Neuron (in vitro differentiated cells): ENCODE data around the gene FOXD4L6.
"Not testable (repeated sequence)": the region's sequence is repeated elsewhere in the genome, so short reads cannot be mapped to it uniquely, and the experiment has no call there.

Experiments used
- H2AFZ ChIP-seq: one replicate; pipeline ENCODE4 v1.6.1; 2013; ENCODE audit warnings: low read depth, mild to moderate bottlenecking, inconsistent platforms, low read length, moderate library complexity
- H3K27me3 ChIP-seq: one replicate; pipeline ENCODE4 v1.6.1; 2013; ENCODE audit warnings: low read length; ENCODE audit not compliant: insufficient read depth
- H3K36me3 ChIP-seq: one replicate; pipeline ENCODE4 v1.6.1; 2013; ENCODE audit warnings: low read length; ENCODE audit not compliant: insufficient read depth
- H3K4me1 ChIP-seq: one replicate; pipeline ENCODE4 v1.6.1; 2013; ENCODE audit warnings: low read length; ENCODE audit not compliant: insufficient read depth
- H3K4me3 ChIP-seq: 2 replicates; pipeline ENCODE4 v1.5.1; 2013; ENCODE audit warnings: mild to moderate bottlenecking, low read length, moderate library complexity
- H3K9me3 ChIP-seq: one replicate; pipeline ENCODE4 v1.6.1; 2013; ENCODE audit warnings: low read length

The FOXD4L6 gene

GRCh38 chr9:41111414-41111813, 17.1 kb downstream of the FOXD4L6 start:
- H2AFZ ChIP-seq, H3K9me3 ChIP-seq, H3K4me1 ChIP-seq, H3K27me3 ChIP-seq, H3K36me3 ChIP-seq, H3K4me3 ChIP-seq: not testable (repeated sequence)

- H2AFZ ChIP-seq, H3K36me3 ChIP-seq, H3K27me3 ChIP-seq, H3K9me3 ChIP-seq, H3K4me3 ChIP-seq, H3K4me1 ChIP-seq: not testable (repeated sequence)
Observed at GRCh38 chr9:41110913-41111312, 17.6 kb downstream of the FOXD4L6 start.

GRCh38 chr9:41109253-41109652, 19.2 kb downstream of the FOXD4L6 start:
- H3K4me1 ChIP-seq, H3K36me3 ChIP-seq, H3K27me3 ChIP-seq, H2AFZ ChIP-seq, H3K9me3 ChIP-seq, H3K4me3 ChIP-seq: not testable (repeated sequence)

- not testable (repeated sequence) for H3K27me3 ChIP-seq, H3K36me3 ChIP-seq
Observed at GRCh38 chr9:41108816-41109215, 19.7 kb downstream of the FOXD4L6 start.

GRCh38 chr9:41106472-41107116, 21.9 kb downstream of the FOXD4L6 start:
- H3K4me1 ChIP-seq, H3K36me3 ChIP-seq, H3K27me3 ChIP-seq, H3K4me3 ChIP-seq, H3K9me3 ChIP-seq, H2AFZ ChIP-seq: not testable (repeated sequence)

More at GRCh38 chr9:41108816-41109215, 19.7 kb downstream of the FOXD4L6 start:
- H3K9me3 ChIP-seq, H2AFZ ChIP-seq, H3K4me1 ChIP-seq, H3K4me3 ChIP-seq: not testable (repeated sequence)

GRCh38 chr9:41105557-41106253, 22.8 kb downstream of the FOXD4L6 start:
- H3K4me1 ChIP-seq, H3K27me3 ChIP-seq, H3K9me3 ChIP-seq: not testable (repeated sequence)

GRCh38 chr9:41104542-41104941, 23.9 kb downstream of the FOXD4L6 start:
- not testable (repeated sequence) for H3K4me3 ChIP-seq, H2AFZ ChIP-seq, H3K9me3 ChIP-seq, H3K4me1 ChIP-seq, H3K36me3 ChIP-seq, H3K27me3 ChIP-seq

More at GRCh38 chr9:41105557-41106253, 22.8 kb downstream of the FOXD4L6 start:
- H3K36me3 ChIP-seq, H3K4me3 ChIP-seq, H2AFZ ChIP-seq: not testable (repeated sequence)

DNA sequence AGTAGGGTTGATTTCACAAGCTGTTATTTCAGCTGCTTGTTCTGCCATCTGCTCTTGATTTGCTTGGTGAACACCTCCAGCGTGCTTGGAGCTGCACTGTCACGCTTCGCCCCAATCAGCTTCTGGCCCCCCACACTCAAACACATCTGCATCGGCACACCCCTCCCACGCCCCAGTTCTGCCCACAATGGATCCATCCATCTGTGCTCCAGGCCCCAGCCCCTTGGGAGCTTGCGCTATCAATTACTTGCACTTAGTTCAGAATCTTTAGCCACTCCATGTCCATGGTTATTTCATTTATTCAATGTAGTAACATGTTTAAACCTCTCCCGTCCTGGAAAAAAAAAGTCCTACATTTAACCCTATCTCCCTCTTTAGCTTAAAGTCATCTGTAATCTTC, 28.0 kb downstream of the FOXD4L6 start:
- not testable (repeated sequence) for H3K9me3 ChIP-seq, H3K36me3 ChIP-seq, H3K4me3 ChIP-seq, H3K4me1 ChIP-seq, H3K27me3 ChIP-seq, H2AFZ ChIP-seq

GRCh38 chr9:41098759-41099158, 29.7 kb downstream of the FOXD4L6 start:
- not testable (repeated sequence) for H3K9me3 ChIP-seq, H3K4me3 ChIP-seq, H2AFZ ChIP-seq, H3K27me3 ChIP-seq, H3K36me3 ChIP-seq, H3K4me1 ChIP-seq

GRCh38 chr9:41095060-41095459, 33.4 kb downstream of the FOXD4L6 start:
- not testable (repeated sequence) for H3K36me3 ChIP-seq, H2AFZ ChIP-seq, H3K9me3 ChIP-seq, H3K4me3 ChIP-seq, H3K27me3 ChIP-seq, H3K4me1 ChIP-seq

DNA sequence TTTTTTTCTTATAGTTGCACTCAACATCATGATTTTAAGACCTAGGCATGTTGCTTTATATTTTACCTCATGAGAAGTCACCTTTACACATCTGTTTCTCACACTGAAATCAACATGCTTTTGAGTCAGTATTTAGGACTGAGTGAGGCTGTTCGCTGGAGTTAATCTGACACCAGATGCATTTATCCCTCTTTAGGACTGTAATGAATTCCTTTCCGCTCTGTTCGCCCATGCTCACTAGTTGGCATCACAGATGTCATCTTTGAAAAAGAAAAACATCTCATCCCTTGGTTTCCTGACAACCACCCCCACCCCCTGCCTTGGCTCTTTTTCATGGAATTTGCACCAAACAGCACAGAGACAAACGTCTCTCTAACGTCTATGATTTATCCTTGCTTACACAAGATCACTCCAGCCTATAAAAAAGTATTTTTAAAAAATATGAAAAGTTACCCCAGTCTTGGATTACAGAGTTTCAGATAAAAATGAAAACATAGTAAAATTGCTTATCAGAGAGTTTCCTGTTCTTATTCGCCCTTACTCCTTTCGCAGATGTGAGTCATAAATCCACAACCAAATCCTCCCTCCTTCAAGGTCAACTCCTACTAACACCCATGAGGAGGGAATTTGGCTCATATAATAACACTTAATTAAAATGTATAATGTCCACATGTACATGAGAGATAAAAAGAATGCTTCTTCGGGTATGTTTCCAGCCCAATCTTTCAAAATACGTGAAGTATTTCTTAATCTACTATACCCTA, 34.3 kb downstream of the FOXD4L6 start:
- not testable (repeated sequence) for H3K4me3 ChIP-seq, H3K4me1 ChIP-seq, H3K27me3 ChIP-seq, H2AFZ ChIP-seq, H3K36me3 ChIP-seq, H3K9me3 ChIP-seq

DNA sequence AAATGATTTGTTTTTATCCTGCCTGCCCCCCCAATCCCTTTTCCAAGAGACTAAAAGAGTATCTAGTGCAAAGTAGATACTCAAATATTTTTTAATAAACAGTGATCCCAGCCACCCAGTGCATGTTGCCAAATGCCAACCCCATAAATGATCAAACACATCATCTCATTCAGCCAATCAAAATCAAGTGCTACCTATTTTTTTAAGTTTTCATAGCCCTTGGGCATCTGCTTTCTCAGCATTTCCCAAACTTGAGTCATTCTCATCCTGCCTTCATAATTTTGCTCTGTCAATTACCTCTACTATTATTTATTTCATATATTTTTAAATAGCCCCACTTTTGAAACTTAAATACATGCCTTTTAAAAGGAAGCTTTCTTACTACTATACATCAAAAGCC, 37.6 kb downstream of the FOXD4L6 start:
- not testable (repeated sequence) for H3K4me3 ChIP-seq, H2AFZ ChIP-seq, H3K27me3 ChIP-seq, H3K36me3 ChIP-seq, H3K4me1 ChIP-seq, H3K9me3 ChIP-seq

DNA sequence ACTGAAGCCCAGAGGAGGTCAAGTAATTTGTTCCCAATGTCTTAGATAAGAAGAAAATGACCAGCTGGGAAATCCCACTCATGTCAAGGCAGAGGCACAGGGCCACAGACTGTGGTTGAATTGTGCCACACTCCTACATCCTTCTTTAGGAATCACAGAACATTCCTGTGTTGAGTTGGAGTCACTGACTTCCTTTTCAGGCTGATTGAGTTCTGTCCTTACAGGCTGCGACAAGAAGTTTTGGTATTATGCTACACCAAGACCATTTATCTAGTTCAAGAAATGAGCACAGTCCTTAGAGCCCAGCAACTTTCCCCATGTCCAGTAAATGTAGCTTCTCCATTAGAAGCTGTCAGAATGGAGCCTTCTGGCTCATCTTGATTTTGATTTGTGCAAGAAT, 38.1 kb downstream of the FOXD4L6 start:
- not testable (repeated sequence) for H3K4me3 ChIP-seq, H3K4me1 ChIP-seq, H3K27me3 ChIP-seq, H2AFZ ChIP-seq, H3K36me3 ChIP-seq, H3K9me3 ChIP-seq
